HFF-Myc (cell line): ENCODE data around the gene HTR7.

Experiments
- DNase-seq: peaks from one replicate; pipeline ENCODE4 v3.0.0-alpha.2; 2011; ENCODE audit warnings: low read depth; ENCODE audit errors: extremely low read depth
- H3K4me3 ChIP-seq: replicated peaks from 2 replicates; pipeline ENCODE4 v1.5.1; 2011; ENCODE audit warnings: low read depth, mild to moderate bottlenecking, control low read depth, low read length
- CTCF ChIP-seq: IDR thresholded peaks from 2 replicates; pipeline ENCODE4 v1.5.1; 2012; ENCODE audit warnings: mild to moderate bottlenecking, low read depth, low read length, control low read depth; ENCODE audit errors: missing control alignments

HTR7 gene

DNA sequence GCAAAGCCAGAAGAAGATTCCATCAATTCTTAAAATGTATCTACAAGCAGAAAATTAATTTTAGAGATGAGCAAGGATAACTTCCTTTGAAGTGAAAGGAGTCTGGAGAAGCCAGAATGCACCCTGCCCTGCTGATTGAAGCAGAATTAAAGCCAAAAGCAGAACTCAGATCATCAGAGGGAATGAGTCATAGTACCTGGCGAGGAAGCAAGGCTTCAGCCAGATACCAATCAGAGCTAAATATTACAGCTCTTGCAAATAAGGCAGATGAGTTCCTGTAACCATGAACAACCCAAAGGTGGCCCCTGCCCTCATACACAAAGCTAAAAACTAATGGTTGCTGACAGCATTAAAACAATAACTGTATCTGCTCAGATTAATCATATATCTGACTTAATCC is 10.4 kb downstream of the HTR7 start:
- no peak overlapping the region for H3K4me3 ChIP-seq
- no peak for TF ChIP-seq CTCF
- DNase-seq, result no peak

DNA sequence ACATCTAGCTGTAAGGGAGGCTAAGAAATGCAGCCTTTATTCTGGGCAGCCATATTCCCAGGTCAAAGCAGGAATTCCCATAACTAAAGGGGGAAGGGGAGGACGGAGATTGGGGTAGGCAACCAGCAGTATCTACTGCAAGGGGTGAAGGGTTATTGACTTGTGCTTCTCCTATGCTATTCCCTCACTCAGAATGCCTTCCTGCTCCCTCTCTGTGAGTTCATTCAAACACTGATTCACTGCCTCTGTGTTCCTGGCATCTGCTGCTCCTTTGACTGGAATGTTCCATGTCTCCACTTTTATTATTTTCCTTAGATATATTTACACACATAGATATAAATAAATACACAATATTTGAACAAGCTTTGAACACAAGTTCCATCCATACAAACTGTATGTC is 11.1 kb downstream of the HTR7 start:
- no peak overlapping the region for H3K4me3 ChIP-seq
- no peak for TF ChIP-seq CTCF
- no peak for DNase-seq

- no peak for TF ChIP-seq CTCF
- DNase-seq, result no peak
- no peak overlapping the region for H3K4me3 ChIP-seq
Measured at GRCh38 chr10:90845726-90846125, 12.1 kb downstream of the HTR7 start.

DNA sequence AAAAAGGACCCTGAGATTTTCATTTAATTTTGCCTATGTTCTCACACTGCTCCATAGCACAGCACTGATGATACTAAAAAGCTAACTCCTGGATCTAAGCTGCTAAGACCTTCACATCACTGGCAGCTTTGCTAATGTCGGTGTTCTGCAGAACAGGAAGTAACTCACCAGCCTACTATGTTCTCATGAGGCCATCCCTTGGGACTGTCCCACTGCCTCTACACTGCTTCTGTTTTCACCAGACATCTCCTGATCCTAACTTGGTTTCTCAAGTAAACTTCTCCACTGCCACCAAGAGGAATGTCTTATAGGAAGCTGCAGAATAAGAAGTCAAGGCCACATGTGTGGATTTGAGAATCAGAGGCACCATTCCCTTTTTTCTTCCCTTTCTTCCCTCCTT is 15.1 kb downstream of the HTR7 start:
- TF ChIP-seq CTCF, result no peak
- H3K4me3 ChIP-seq, result no peak overlapping the region
- DNase-seq, result no peak

DNA sequence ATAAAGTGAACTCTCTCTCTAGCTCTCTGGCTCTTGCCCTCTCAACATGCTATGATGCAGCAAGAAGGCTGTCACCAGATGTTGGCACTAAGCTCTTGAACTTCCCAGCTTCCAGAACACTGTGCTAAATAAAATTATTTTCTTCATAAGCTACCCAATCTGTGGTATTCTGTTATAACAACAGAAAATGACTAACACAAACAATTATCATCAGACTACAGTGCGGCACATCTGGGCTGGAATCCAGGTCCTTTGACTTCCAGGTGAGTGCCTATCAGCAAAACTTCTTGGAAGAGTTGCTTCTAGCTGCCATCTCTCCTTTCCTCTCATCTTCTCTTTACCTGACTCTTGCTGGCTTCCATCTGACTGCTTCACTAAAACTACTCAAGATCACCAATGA is 20.4 kb downstream of the HTR7 start:
- TF ChIP-seq CTCF, result no peak
- no peak overlapping the region for H3K4me3 ChIP-seq
- DNase-seq, result no peak

- H3K4me3 ChIP-seq, result no peak overlapping the region
- TF ChIP-seq CTCF, result no peak
- DNase-seq, result no peak
Measured at GRCh38 chr10:90834326-90834725, 23.5 kb downstream of the HTR7 start.

DNA sequence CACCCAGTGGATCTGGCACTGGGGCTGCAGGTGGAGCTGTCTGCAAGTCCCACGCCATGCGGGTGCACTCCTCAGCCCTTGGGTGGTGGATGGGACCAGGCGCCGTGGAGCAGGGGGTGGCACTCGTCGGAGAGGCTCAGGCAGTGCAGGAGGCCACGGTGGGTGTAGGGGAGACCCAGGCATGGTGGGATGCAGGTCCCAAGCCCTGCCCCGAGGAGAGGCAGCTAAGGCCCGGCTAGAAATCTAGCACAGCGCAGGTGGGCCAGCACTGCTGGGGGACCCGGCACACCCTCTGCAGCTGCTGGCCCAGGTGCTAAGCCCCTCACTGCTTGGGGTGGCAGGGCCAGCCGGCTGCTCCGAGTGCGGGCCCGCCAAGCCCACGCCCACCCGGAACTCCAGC is 25.7 kb downstream of the HTR7 start:
- no peak overlapping the region for H3K4me3 ChIP-seq
- DNase-seq, result no peak
- TF ChIP-seq CTCF, result no peak
